ENCODE results near the gene HMX3.

- TF ChIP-seq POLR2A (IDR thresholded peaks at IDR 0.05): no peak
- no peak for TF ChIP-seq CTCF (IDR thresholded peaks at IDR 0.05)
These were observed 805 bp upstream of the HMX3 start for GRCh38 chr10:123134915-123135414.

All from Peyer's patch (tissue), 4 donors.